ENCODE data around the gene DUOXA2.
"Not testable (repeated sequence)": the region's sequence is repeated elsewhere in the genome, so short reads cannot be mapped to it uniquely, and the experiment has no call there.

Gene DUOXA2

GRCh38 chr15:45114076-45114750 is at the start of gene DUOXA2, which contains the start of gene DUOX2:
TSS of gene DUOXA2 (plus strand) at chr15:45114326. CDS start at chr15:45114606, 280 bp downstream.
TSS of gene DUOX2 (minus strand) at chr15:45114172. CDS start at chr15:45113411, 761 bp downstream.
- no peak for DNase-seq (ENCODE audit: low read depth)

- DNase-seq (ENCODE audit: low read depth), result no peak
These were observed 49.7 kb upstream of the DUOXA2 start for GRCh38 chr15:45064386-45064785.

- not testable (repeated sequence) for DNase-seq (ENCODE audit: low read depth)
These were observed 44.2 kb upstream of the DUOXA2 start for GRCh38 chr15:45069942-45070360.

- not testable (repeated sequence) for DNase-seq (ENCODE audit: low read depth)
These were observed 40.5 kb upstream of the DUOXA2 start for GRCh38 chr15:45073602-45074001.

GRCh38 chr15:45075440-45076320 is 38.4 kb upstream of the DUOXA2 start:
- DNase-seq (ENCODE audit: low read depth), result not testable (repeated sequence)

GRCh38 chr15:45077391-45077790 is 36.7 kb upstream of the DUOXA2 start:
- DNase-seq (ENCODE audit: low read depth), result not testable (repeated sequence)

GRCh38 chr15:45079201-45079600 is 34.9 kb upstream of the DUOXA2 start:
- not testable (repeated sequence) for DNase-seq (ENCODE audit: low read depth)

- not testable (repeated sequence) for DNase-seq (ENCODE audit: low read depth)
These were observed 34.4 kb upstream of the DUOXA2 start for GRCh38 chr15:45079628-45080246.

- DNase-seq (ENCODE audit: low read depth), result not testable (repeated sequence)
These were observed 33.5 kb upstream of the DUOXA2 start for GRCh38 chr15:45080593-45080992.

GRCh38 chr15:45082412-45082811 is 31.7 kb upstream of the DUOXA2 start:
- DNase-seq (ENCODE audit: low read depth), result not testable (repeated sequence)

- DNase-seq (ENCODE audit: low read depth), result no peak
These were observed 30.9 kb upstream of the DUOXA2 start for GRCh38 chr15:45083223-45083622.

GRCh38 chr15:45084163-45084562 is 30.0 kb upstream of the DUOXA2 start:
- no peak for DNase-seq (ENCODE audit: low read depth)

GRCh38 chr15:45087513-45087912 is 26.6 kb upstream of the DUOXA2 start:
- DNase-seq (ENCODE audit: low read depth), result no peak

- DNase-seq (ENCODE audit: low read depth), result no peak
These were observed 25.1 kb upstream of the DUOXA2 start for GRCh38 chr15:45088801-45089711.

- DNase-seq (ENCODE audit: low read depth), result no peak
These were observed 24.3 kb upstream of the DUOXA2 start for GRCh38 chr15:45089712-45090373.

GRCh38 chr15:45091161-45091560 is 23.0 kb upstream of the DUOXA2 start:
- no peak for DNase-seq (ENCODE audit: low read depth)

- DNase-seq (ENCODE audit: low read depth), result no peak
These were observed 22.6 kb upstream of the DUOXA2 start for GRCh38 chr15:45091576-45091975.

- DNase-seq (ENCODE audit: low read depth), result no peak
These were observed 21.1 kb upstream of the DUOXA2 start for GRCh38 chr15:45093013-45093412.

- DNase-seq (ENCODE audit: low read depth), result no peak
These were observed 20.3 kb upstream of the DUOXA2 start for GRCh38 chr15:45093622-45094357.

GRCh38 chr15:45094358-45094730 is 19.8 kb upstream of the DUOXA2 start:
- no peak for DNase-seq (ENCODE audit: low read depth)

Data from T-helper 22 cell (primary cell).